OCI-LY7 (cell line): ENCODE measurements around the gene LAMA2. TPM values are rescaled to one million over a fixed set of nuclear protein-coding genes. Genes with fewer than 3 reads are reported as not detected.

ENCODE experiments used
- BruUV-seq: library from RNA; stranded (reverse); fragments of 400-500 nt; replicated peaks from 2 replicates; lab custom pipeline; 2021; lab: Mats Ljungman, UMichigan
- CTCF ChIA-PET: fragments of 300-600 bp; sonication (Branson Sonifier 250); formaldehyde crosslinking; loops from one replicate; lab custom pipeline; 2022; ENCODE audit warnings: antibody characterized with exemption; ENCODE audit not compliant: unreplicated experiment; lab: Charles Lee
- POLR2A ChIA-PET: fragments of 300-600 bp; sonication (Branson Sonifier 250); formaldehyde crosslinking; loops from one replicate; lab custom pipeline; 2022; ENCODE audit warnings: antibody characterized with exemption; lab: Charles Lee
- DNase-seq: peaks from one replicate; pipeline ENCODE4 v3.0.0-alpha.2; 2015; ENCODE audit warnings: low spot score
- H2AFZ ChIP-seq: fragments of 200-600 bp; sonication (generic), shearing (Covaris generic); 2 replicates; pipeline ENCODE4 v1.6.1; 2014; ENCODE audit warnings: mild to moderate bottlenecking, antibody characterized with exemption, low read length, moderate library complexity
- H3K27ac ChIP-seq: fragments of 200-600 bp; sonication (generic); 2 replicates; pipeline ENCODE4 v1.5.1; 2014; ENCODE audit warnings: mixed run types, low read depth, mild to moderate bottlenecking, moderate library complexity, low read length, inconsistent platforms; ENCODE audit not compliant: poor library complexity, severe bottlenecking
- H3K36me3 ChIP-seq: fragments of 200-600 bp; sonication (generic); 2 replicates; pipeline ENCODE4 v1.6.1; 2014; ENCODE audit warnings: mild to moderate bottlenecking, antibody characterized with exemption, low read length, moderate library complexity, mixed read lengths; ENCODE audit not compliant: insufficient read depth
- H3K4me1 ChIP-seq: fragments of 200-600 bp; sonication (generic); 2 replicates; pipeline ENCODE4 v1.5.1; 2014; ENCODE audit warnings: mild to moderate bottlenecking, low read length; ENCODE audit not compliant: insufficient read depth, poor library complexity, severe bottlenecking
- H3K4me2 ChIP-seq: fragments of 200-600 bp; sonication (generic); 2 replicates; pipeline ENCODE4 v1.6.1; 2014; ENCODE audit warnings: mild to moderate bottlenecking, low read length
- H3K4me3 ChIP-seq: fragments of 200-600 bp; sonication (generic); 2 replicates; pipeline ENCODE4 v1.5.1; 2014; ENCODE audit warnings: mild to moderate bottlenecking, low read depth, low read length; ENCODE audit not compliant: poor library complexity, severe bottlenecking
- H3K79me2 ChIP-seq: fragments of 200-600 bp; sonication (generic); 2 replicates; pipeline ENCODE4 v1.6.1; 2016; ENCODE audit warnings: low read depth, mild to moderate bottlenecking, low read length, moderate library complexity, mixed read lengths; ENCODE audit not compliant: insufficient read depth
- H3K9me2 ChIP-seq: fragments of 200-600 bp; sonication (generic); 2 replicates; pipeline ENCODE4 v1.6.1; 2016; ENCODE audit warnings: mild to moderate bottlenecking, low read length, mixed read lengths; ENCODE audit not compliant: insufficient read depth
- H3K9me3 ChIP-seq: fragments of 200-600 bp; sonication (generic); 2 replicates; pipeline ENCODE4 v1.6.1; 2014; ENCODE audit warnings: mild to moderate bottlenecking, mixed run types, low read length, mixed read lengths
- H4K20me1 ChIP-seq: fragments of 200-600 bp; sonication (generic); 2 replicates; pipeline ENCODE4 v1.6.1; 2014; ENCODE audit warnings: mild to moderate bottlenecking, antibody characterized with exemption, low read length, moderate library complexity, mixed read lengths; ENCODE audit not compliant: insufficient read depth
- EZH2phosphoT487 ChIP-seq: fragments of 200-600 bp; sonication (generic); IDR thresholded peaks from 2 replicates; pipeline ENCODE4 v1.6.1; 2018; ENCODE audit warnings: low read depth, borderline replicate concordance, mild to moderate bottlenecking, mixed run types, antibody characterized with exemption, low read length, moderate library complexity, mixed read lengths
- intact Hi-C: fragments of 100-400 bp; cut with micrococcal nuclease; formaldehyde crosslinking; loops from one replicate; pipeline ENCODE4 v1.10.0; 2022; ENCODE audit not compliant: unreplicated experiment
- total RNA-seq, 2 experiments: library from RNA; depleted of rRNA in 1 of 2; stranded (reverse); fragments of >200 nt in 1 of 2; shearing (Covaris generic) in 1 of 2; gene quantifications; 2 replicates each; pipeline ENCODE4 v1.2.3, GENCODE V29; 2014 to 2022
- TF ChIP-seq, protein P1 (sequence below): fragments of 200-600 bp; sonication (generic); conservative IDR thresholded peaks from 2 replicates; pipeline ENCODE4 v1.5.1; 2014; ENCODE audit warnings: mild to moderate bottlenecking, antibody characterized with exemption, low read length, moderate library complexity, mixed read lengths

LAMA2 gene
- total RNA-seq, 2 experiments from 2014 or later = not detected

DNA sequence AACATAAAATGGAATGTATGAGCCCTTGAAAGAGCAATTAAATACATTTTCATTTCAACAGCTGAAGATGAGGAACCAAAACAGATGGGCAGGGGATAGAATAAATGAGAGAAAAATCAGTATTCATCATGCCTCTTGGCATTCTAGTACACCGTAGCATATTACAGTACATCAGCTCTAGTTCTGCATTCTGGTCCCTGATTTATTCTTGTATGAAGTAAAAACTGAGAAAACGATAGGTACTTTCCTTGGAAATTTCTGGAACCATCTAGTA lies 477.7 kb downstream of the LAMA2 start:
- ChIA-PET CTCF (interaction anchor here (1.5 kb wide), 1 partner anchor 10 kb away, joined by 5 read pairs; no protein-coding TSS in a partner anchor), POLR2A (no interaction called here)
- BruUV-seq = no TSS peak
- H3K79me2 ChIP-seq = no peaks in the 10 kb centered on the region
- H3K9me2 ChIP-seq = no peaks in the 10 kb centered on the region
- no peak for TF ChIP-seq EZH2phosphoT487
- TF ChIP-seq, protein P1, sequence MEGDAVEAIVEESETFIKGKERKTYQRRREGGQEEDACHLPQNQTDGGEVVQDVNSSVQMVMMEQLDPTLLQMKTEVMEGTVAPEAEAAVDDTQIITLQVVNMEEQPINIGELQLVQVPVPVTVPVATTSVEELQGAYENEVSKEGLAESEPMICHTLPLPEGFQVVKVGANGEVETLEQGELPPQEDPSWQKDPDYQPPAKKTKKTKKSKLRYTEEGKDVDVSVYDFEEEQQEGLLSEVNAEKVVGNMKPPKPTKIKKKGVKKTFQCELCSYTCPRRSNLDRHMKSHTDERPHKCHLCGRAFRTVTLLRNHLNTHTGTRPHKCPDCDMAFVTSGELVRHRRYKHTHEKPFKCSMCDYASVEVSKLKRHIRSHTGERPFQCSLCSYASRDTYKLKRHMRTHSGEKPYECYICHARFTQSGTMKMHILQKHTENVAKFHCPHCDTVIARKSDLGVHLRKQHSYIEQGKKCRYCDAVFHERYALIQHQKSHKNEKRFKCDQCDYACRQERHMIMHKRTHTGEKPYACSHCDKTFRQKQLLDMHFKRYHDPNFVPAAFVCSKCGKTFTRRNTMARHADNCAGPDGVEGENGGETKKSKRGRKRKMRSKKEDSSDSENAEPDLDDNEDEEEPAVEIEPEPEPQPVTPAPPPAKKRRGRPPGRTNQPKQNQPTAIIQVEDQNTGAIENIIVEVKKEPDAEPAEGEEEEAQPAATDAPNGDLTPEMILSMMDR = no peak
- no peak overlapping the region for H3K4me3 ChIP-seq
- no peak for DNase-seq
- H3K4me1 ChIP-seq = peaks cover 5% of the 10 kb centered on the region
- H2AFZ ChIP-seq = no peak overlapping the region
- no peaks in the 10 kb centered on the region for H3K9me3 ChIP-seq
- H3K4me2 ChIP-seq = no peak overlapping the region
- H4K20me1 ChIP-seq = no peaks in the 10 kb centered on the region
- intact Hi-C loops = loop anchor here (5.0 kb wide), 2 partner anchors 123 to 387 kb away; no protein-coding TSS in a partner anchor
- no peaks in the 10 kb centered on the region for H3K36me3 ChIP-seq
- no peak overlapping the region for H3K27ac ChIP-seq

DNA sequence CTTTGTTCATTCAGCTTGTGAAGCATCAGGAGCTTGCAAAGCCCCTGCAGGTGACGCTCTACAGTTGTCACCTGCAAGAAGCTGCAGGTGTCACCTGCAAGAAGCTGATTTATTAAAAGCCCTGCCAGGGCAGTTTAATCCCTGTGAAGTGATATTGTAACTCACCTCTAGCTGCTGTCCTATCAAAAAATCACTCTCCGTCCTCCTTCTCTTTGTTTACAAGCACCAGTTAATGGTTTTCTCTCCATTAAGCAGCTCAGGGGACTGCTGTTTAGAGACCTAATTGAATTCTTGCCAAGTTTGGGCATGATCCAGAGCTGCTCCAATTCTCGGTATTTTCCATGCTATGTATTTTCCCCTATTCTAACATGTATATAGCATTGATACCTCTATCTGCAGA lies 481.1 kb downstream of the LAMA2 start:
- no peaks in the 10 kb centered on the region for H3K9me2 ChIP-seq
- TF ChIP-seq EZH2phosphoT487 = no peak
- TF ChIP-seq, protein P1 = no peak
- H3K4me1 ChIP-seq = peaks cover 5% of the 10 kb centered on the region
- DNase-seq = peak; percentile 18
- intact Hi-C loops = loop anchor here (5.0 kb wide), 2 partner anchors 127 to 383 kb away; no protein-coding TSS in a partner anchor
- no peak overlapping the region for H2AFZ ChIP-seq
- peak overlapping the region; percentile 32; the same call in 1 of the 2 replicates for H3K4me2 ChIP-seq
- H3K36me3 ChIP-seq = no peaks in the 10 kb centered on the region
- H3K9me3 ChIP-seq = no peaks in the 10 kb centered on the region
- peak overlapping the region; percentile 19 for H3K27ac ChIP-seq
- no peak overlapping the region for H3K4me3 ChIP-seq
- ChIA-PET POLR2A (interaction anchor here (1.2 to 1.6 kb wide), 2 partner anchors 13 to 23 kb away, joined by 3 to 7 read pairs; no protein-coding TSS in a partner anchor), CTCF (interaction anchor here (0.6 to 1.1 kb wide), 2 partner anchors 12 to 1714 kb away, joined by 3 to 5 read pairs; no protein-coding TSS in a partner anchor)
- BruUV-seq = no TSS peak
- no peaks in the 10 kb centered on the region for H4K20me1 ChIP-seq
- no peaks in the 10 kb centered on the region for H3K79me2 ChIP-seq

DNA sequence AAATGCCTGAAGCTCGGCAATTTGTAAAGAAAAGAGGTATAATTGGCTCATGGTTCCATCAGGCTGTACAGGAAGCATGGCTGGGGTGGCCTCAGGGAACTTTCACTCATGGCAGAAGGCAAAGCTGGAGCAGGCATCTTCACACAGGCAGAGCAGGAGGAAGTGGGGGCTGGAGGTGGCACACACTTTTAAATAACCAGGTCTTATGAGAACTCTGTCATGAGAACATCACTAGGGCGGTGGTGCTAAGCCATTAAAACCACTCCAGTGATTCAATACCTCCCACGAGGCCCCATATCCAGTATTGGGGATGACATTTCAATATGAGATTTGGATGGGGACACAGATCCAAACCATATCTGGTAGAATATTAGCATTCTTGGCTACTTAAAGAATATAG lies 481.8 kb downstream of the LAMA2 start:
- Histone ChIP-seq H3K36me3 (no peaks in the 10 kb centered on the region), H2AFZ (no peak overlapping the region), H3K4me1 (peaks cover 5% of the 10 kb centered on the region), H3K4me2 (0 out of 2 replicates have a peak overlapping the region, but pooled peaks have one; percentile 32), H3K27ac (no peak overlapping the region), H3K9me2 (no peaks in the 10 kb centered on the region), H4K20me1 (no peaks in the 10 kb centered on the region), H3K9me3 (no peaks in the 10 kb centered on the region), H3K4me3 (no peak overlapping the region), H3K79me2 (no peaks in the 10 kb centered on the region)
- POLR2A ChIA-PET = interaction anchor here (0.6 to 1.2 kb wide), 2 partner anchors 24 to 727 kb away, joined by 3 to 4 read pairs; no protein-coding TSS in a partner anchor
- CTCF ChIA-PET = interaction anchor here (1.1 kb wide), 1 partner anchor 13 kb away, joined by 3 read pairs; no protein-coding TSS in a partner anchor
- no peak for DNase-seq
- TF ChIP-seq, protein P1 = no peak
- TF ChIP-seq EZH2phosphoT487 = no peak
- intact Hi-C loops = loop anchor here (5.0 kb wide), 2 partner anchors 127 to 383 kb away; no protein-coding TSS in a partner anchor
- BruUV-seq = no TSS peak
